Stimulated activated CD4-positive, alpha-beta T cell treated with anti-CD3 and anti-CD28 coated beads, Interleukin-15, amount 100 ng/mL, for 48 hours (primary cell): ENCODE measurements around the gene ZNF775.

Experiments used
- DNase-seq, 2 donors: peaks; one replicate each; pipeline ENCODE4 v3.0.0-alpha.2; 2020; ENCODE audit warnings: low read depth in 2 of 2

ZNF775 gene

GRCh38 chr7:150378853-150379440 is at the start of gene ZNF775:
TSS of gene ZNF775 (plus strand) at chr7:150379330. CDS start at chr7:150388471, 9,141 bp downstream.
- DNase-seq = peak; percentile 81 to 93

GRCh38 chr7:150329331-150330120 is 49.6 kb upstream of the ZNF775 start:
- DNase-seq = no peak

DNA sequence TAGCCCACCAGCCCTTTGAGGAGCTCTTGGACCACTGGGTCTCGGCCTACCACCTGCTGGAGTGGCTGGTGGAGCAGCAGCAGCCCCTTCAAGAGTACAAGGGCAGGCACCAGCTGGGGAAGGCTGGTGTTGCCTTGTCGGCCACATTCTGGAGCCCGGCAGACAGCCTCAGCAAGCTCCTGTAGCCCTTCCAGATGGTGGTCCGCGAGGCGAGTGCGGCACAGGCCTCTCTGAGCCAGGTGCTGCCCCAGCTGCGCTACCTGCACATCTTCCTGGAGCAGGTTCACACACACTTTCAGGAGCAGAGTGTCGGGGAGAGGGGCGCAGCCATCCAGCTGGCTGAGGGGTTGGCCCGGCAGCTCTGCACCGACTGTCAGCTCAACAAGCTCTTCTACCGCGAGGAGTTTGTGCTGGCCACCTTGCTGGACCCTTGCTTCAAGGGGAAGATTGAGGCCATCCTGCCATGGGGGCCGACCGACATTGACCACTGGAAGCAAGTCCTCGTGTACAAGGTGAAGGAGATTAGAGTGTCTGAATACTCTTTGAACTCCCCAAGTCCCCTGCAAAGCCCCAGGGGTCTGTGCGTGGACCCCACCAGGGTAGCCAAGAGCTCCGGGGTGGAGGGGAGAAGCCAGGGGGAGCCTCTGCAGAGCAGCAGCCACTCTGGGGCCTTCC is 48.8 kb upstream of the ZNF775 start:
- DNase-seq = no peak

GRCh38 chr7:150332852-150333635 is 46.1 kb upstream of the ZNF775 start:
- no peak for DNase-seq

GRCh38 chr7:150333659-150334058 is 45.5 kb upstream of the ZNF775 start:
- DNase-seq = no peak

GRCh38 chr7:150334108-150334507 is 45.0 kb upstream of the ZNF775 start:
- no peak for DNase-seq

DNA sequence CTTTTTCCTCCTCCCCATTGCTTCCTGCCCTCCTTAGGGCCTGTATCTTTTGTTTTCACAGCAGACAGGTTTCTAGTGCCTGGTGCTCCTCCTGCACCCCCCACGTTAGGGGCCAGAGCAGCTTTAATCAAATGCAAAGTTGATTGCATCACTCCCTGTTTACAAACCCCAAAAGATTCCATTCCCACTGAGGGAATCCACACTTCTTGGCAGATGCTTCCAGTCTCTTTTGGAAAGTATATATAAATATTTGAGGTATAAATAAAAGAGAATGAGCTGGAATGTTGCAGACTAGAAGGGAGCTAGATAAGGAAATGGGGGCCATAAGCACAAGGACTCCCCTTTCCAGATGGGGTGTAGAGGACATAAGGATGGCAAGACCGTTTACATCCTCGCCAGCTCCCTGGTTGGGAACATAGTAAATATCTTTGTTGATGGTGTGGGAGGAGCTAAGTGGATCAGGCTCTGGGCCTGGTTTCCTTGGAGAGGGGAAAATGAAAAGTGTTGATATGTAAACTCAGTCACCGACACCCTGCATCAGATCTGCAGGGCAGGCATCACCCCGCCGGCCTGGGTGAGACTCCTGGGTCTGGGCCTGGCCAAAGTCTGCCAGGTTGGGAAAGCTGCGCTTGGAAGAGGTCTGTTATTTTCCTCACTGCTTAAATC is 43.9 kb upstream of the ZNF775 start:
- no peak for DNase-seq

DNA sequence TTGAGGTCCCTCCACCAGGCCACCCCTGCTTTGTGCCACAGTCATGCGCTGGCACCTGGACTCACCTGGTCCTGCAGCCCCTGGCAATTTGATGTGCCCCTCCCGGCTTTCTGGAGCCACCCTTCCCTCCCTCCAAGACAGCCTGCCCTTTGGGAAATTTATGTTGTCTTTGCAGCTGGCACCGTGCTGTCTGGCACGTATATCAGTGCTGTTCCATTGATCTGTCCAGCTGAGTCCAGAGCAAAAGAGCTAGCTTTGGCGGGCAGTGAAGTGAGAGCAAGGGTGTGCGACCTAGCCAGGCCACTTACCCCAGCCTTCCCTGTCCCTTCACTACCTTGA is 43.4 kb upstream of the ZNF775 start:
- no peak for DNase-seq

DNA sequence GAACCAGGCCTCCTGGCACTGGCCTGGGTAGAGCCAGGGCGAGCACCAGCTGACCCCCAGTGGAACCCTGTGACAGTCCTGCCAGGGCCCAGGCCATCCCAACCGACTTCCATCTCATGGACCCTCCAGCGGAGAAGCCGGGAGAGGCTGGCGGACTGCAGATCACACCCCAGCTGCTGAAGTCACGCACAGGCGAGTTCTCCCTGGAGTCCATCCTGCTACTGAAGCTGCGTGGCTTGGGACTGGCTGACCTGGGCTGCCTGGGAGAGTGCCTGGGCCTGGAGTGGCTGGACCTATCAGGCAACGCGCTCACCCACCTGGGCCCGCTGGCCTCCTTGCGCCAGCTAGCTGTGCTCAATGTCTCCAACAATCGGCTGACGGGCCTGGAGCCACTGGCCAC is 42.4 kb upstream of the ZNF775 start:
- DNase-seq = no peak

DNA sequence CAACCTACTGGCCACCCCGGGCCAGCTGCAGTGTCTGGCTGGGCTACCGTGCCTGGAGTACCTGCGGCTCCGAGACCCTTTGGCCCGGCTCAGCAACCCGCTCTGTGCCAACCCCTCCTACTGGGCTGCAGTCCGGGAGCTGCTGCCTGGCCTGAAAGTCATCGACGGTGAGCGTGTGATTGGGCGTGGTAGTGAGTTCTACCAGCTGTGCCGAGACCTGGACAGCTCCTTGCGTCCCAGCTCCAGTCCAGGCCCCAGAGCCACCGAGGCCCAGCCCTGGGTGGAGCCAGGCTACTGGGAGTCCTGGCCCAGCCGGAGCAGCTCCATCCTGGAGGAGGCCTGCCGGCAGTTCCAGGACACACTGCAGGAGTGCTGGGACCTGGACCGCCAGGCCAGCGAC is 42.0 kb upstream of the ZNF775 start:
- DNase-seq = no peak

DNA sequence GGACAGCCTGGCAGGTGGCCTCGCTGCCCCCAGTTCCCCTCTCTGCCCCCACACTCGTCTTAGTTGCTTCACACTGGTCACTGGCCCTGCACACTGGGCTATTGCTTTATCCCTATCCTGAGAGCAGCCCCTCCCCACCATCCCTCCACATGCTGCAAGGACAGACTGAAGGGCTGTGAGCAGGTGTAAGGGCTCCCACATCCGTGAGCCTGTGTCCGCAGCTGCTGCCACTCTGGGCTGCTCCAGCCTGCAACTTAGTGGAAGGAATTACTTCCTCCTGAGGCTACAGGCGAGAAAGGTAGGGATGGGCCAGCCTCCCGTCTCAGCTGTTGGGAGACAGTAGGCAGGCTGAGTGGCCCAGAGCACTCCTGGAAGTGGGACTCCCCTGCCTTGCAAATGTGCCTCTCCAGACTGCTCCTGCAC is 41.5 kb upstream of the ZNF775 start:
- no peak for DNase-seq

DNA sequence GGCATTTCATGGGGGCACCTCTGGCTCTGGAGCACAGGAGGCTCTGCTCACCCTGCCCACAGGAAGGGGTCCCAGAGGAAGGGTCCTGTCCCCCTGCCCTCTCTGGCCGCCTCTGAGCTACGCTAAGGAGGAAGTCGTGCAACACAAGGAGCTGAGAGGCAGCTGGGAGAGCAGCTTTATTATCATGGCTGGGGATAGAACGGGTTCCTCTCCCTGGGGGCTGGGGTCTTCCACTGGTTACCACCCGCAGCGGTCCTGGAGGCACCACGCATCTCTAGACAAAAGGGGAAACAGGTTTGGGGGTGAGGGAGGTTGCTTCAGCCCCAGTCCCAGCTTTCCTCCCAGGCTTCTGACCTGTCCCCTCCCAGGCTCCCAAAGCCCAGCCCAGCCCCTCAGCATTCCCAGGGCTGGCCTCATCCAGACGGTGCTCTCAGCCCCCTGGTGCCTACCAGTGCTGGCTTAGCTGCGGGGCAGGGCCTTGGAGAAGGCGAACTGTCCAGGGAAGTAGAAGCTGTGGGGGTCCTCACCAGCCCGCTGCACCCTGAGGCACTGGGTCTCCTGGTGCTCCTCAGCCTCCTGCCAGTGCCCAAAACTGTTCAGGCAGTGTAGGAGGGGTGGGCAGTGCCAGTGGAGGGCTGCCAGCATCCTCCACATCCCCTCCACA is 40.8 kb upstream of the ZNF775 start:
- no peak for DNase-seq

DNA sequence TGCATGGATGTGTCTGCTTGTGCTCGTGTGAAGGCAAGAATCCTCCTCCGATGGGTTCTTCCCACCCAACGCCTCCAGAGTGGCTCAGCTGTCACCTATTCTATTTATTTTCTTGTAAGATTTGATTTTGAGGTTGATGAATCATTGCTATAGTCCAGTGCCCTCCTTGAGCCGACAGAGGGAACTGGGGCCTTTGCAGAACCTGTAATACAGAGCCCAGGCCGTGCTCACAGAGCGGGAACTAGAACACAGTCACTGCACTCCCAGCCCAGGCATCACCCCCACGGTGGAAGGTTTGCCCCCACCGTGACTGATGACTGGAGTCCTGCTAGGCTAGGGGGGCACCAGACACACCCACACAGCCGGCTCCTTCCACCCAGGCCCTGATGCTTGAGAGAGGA is 39.7 kb upstream of the ZNF775 start:
- no peak for DNase-seq

- no peak for DNase-seq
Measured at GRCh38 chr7:150340024-150340749, 38.9 kb upstream of the ZNF775 start.

GRCh38 chr7:150340875-150341262 is 38.3 kb upstream of the ZNF775 start:
- no peak for DNase-seq

GRCh38 chr7:150341263-150342120 is 37.6 kb upstream of the ZNF775 start, which contains the start of gene RARRES2:
TSS of gene RARRES2 (minus strand) at chr7:150341629. CDS start at chr7:150340609, 1,020 bp downstream.
- no peak for DNase-seq

DNA sequence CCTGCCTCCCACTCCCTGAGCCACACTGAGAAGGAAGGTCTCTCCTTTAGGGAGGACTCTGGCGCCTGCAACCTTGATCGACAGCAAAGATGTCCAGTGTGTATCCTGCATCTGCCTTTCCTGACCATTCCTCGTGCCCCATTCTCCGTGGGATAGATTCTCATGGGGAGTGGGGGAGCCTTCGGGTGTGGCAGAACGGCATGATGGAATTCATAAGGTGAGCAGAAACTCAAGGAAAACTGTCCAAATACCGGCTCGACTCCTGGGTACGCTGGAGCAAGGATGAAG is 37.1 kb upstream of the ZNF775 start:
- no peak for DNase-seq

DNA sequence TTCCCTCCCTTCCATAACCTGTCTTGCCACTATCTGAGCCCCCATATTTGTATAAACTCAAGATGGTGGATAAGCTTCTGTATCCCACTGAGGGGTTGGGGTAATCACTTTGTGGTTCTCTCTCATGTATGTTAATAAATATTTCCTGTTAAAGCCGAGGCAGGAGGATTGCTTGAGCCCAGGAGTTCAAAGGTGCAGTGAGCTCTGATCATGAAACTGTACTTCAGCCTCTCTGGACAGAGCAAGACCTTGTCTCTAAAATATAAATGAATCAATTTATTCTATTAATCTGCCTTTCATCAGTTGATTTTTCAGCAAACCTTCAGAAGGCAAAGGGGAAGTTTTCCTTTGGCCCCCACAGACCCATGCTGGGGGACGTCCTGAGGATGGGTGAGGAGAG is 35.9 kb upstream of the ZNF775 start:
- no peak for DNase-seq

DNA sequence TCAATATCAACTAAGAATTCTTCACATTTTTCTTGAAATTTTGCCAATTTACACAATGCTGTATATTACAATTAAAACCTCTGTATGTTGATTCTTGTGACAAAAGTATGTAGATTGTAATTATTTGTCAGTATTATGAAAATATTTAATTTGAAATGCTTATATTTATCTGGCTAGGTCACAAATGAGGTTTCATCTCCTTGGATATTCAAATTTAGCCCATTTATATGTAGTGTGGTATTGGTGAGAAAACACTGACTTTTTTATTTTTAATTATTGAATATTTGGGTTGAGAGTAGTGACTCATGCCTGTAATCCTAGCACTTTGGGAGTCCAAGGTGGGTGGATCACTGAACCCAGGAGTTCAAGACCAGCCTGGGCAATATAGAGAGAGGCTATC is 34.8 kb upstream of the ZNF775 start:
- DNase-seq = no peak

- no peak for DNase-seq
Measured at GRCh38 chr7:150345012-150345411, 34.1 kb upstream of the ZNF775 start.
